IPS-15b (cell line): ENCODE results near the gene TUBGCP3.

Experiments
- H3K27me3 ChIP-seq: one replicate; pipeline ENCODE4 v1.6.1; 2013; ENCODE audit warnings: low read length; ENCODE audit not compliant: control insufficient read depth, insufficient read depth
- H3K36me3 ChIP-seq: one replicate; pipeline ENCODE4 v1.6.1; 2013; ENCODE audit warnings: low read length; ENCODE audit not compliant: control insufficient read depth, insufficient read depth
- H3K4me1 ChIP-seq: one replicate; pipeline ENCODE4 v1.6.1; 2013; ENCODE audit warnings: mild to moderate bottlenecking, low read length; ENCODE audit not compliant: control insufficient read depth, insufficient read depth
- H3K4me3 ChIP-seq: one replicate; pipeline ENCODE4 v1.5.1; 2013; ENCODE audit warnings: low read depth, low read length
- H3K9ac ChIP-seq: one replicate; pipeline ENCODE4 v1.6.1; 2013; ENCODE audit warnings: low read depth, mild to moderate bottlenecking, low read length
- H3K9me3 ChIP-seq: one replicate; pipeline ENCODE4 v1.6.1; 2013; ENCODE audit warnings: mild to moderate bottlenecking, low read length; ENCODE audit not compliant: control insufficient read depth, insufficient read depth

The TUBGCP3 gene

DNA sequence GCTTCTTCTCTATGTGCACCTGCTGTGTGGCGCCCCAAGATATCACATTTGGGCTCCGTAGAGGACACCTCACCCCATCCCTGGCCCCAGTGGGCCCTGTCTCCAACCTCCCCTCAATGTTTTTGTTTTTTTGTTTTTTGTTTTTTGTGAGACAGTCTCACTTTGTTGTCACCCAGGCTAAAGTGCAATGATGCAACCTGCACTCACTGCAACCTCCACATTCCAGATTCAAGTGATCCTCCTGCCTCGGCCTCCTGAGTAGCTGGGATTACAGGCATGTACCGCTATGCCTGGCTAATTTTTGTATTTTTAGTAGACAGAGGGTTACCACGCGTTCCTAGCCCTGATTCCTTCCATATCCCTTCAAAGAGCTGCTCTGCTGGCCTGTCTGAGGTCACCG, 26.9 kb upstream of the TUBGCP3 start:
- no peaks in the 10 kb centered on the region for H3K27me3 ChIP-seq
- H3K4me1 ChIP-seq: no peaks in the 10 kb centered on the region
- no peaks in the 10 kb centered on the region for H3K36me3 ChIP-seq
- H3K9me3 ChIP-seq: no peaks in the 10 kb centered on the region
- no peak overlapping the region for H3K9ac ChIP-seq
- H3K4me3 ChIP-seq: no peak overlapping the region

DNA sequence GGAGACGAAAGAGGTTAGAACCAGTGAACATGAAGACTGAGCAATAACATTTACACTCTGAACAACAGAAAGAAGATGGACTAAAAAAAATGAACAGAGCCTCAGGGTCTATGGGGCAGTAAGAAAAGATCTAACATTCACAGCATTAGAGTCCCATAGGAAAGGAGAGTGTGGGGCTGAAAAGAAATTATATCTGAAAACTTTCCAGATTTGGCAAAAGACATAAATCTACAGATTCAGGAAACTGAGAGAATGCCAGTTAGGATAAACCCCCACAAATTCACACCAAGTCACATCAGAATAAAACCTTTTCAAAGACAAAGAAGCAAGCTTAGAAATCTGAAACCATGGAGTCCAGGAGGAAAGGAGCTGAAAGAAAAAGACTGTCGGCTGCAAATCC, 20.3 kb upstream of the TUBGCP3 start:
- Histone ChIP-seq H3K4me3 (no peak overlapping the region), H3K4me1 (peaks cover 3% of the 10 kb centered on the region), H3K36me3 (no peaks in the 10 kb centered on the region), H3K9ac (no peak overlapping the region), H3K9me3 (no peaks in the 10 kb centered on the region), H3K27me3 (peaks cover 4% of the 10 kb centered on the region)

DNA sequence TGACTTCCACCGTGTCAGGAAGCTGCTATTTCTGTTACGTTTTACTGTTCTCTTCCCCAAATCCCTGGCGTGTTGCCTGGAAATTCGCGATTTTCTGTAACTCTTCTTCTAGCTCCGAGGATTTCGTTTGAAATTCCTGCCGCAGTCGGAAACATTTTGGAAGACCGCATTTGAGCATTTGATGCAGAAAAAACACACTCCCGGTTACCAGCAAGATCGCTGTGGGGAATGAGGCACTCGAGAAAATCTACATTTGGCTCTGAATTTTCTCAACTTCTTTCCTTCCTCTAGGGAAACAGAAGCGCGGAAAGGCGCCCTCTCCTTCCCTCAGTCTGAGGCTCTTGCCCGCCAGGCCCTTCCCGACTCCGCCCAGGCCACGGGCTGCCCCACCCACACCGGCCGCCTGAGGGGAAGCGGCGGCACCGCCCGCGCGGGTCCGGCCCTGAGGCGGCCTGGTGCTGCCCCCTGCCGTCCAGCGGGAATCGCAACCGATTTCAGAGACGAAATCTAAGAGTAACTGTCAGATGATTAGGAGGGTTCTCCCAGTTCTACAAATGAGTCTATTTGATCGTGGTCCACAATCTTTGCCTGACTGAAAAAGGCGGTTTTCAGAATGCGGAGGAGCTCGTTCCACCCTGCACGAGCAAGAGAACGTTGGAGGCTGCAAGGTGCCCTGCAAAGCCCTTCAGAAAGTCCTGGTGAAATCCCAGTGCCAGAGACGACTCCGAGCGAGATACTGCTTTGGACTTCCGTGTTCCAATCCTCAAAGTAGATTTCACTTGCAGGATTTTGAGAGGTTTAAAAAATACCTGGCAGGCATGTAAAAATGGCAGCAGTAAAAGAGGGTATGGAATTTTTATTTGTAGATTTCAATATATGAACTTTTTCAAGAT, 18.4 kb upstream of the TUBGCP3 start:
- H3K9me3 ChIP-seq: no peaks in the 10 kb centered on the region
- peaks cover 3% of the 10 kb centered on the region for H3K4me1 ChIP-seq
- H3K4me3 ChIP-seq: peak overlapping the region; percentile 53
- H3K9ac ChIP-seq: peak overlapping the region; percentile 0
- H3K36me3 ChIP-seq: no peaks in the 10 kb centered on the region
- H3K27me3 ChIP-seq: peaks cover 4% of the 10 kb centered on the region

DNA sequence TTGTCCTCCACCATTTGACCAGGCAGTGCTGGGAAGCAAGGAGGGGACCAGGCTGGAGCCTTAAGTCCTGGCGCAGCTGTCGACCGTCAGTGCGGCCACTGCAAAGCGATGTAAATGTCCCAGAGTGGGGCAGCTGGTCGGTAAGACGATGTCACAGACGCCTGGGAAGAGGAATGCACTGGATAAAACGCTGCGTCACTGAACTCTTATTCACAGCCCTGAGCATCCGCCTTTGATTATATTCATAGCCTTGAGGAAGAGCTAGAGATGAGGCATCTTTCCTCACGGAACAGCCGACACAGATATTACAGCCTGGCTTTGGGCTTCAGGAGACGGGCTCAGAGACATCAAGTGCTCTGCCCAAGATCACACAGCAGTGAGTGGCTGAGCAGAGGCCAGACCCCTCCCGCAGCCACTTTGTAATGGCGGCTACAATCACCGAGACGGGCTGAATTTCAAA, 17.6 kb upstream of the TUBGCP3 start:
- Histone ChIP-seq H3K9ac (peak overlapping the region; percentile 0), H3K4me3 (peak overlapping the region; percentile 53), H3K9me3 (no peaks in the 10 kb centered on the region), H3K4me1 (peaks cover 3% of the 10 kb centered on the region), H3K27me3 (peaks cover 4% of the 10 kb centered on the region), H3K36me3 (no peaks in the 10 kb centered on the region)

DNA sequence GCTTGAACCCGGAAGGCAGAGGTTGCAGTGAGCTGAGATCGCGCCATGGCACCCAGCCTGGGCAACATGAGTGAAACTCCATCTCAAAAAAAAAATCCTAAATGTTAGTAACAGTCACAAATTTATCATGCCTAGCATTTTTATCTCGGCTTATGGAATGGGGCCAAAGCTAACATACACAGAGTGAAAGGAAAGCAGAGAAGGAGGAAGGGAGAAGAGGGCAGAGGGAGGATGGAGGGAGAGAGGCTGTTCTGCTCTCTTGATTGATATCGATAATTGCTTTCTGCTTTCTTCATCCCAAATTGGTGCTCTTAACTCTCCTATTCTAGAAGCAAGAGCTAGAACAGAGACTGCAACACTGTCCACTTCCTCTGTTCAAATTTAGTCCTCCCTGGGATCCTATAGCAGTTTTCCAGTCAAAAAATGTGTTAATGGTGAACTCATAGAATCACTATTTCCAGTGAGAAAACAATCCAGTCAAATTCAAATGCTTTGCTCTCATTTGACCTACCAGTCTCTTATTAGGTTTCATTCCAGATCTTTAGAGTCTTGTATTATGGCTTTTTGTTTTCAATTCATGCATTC, 15.8 kb upstream of the TUBGCP3 start:
- Histone ChIP-seq H3K4me1 (peaks cover 3% of the 10 kb centered on the region), H3K27me3 (peaks cover 4% of the 10 kb centered on the region), H3K4me3 (no peak overlapping the region), H3K9me3 (no peaks in the 10 kb centered on the region), H3K9ac (no peak overlapping the region), H3K36me3 (no peaks in the 10 kb centered on the region)

DNA sequence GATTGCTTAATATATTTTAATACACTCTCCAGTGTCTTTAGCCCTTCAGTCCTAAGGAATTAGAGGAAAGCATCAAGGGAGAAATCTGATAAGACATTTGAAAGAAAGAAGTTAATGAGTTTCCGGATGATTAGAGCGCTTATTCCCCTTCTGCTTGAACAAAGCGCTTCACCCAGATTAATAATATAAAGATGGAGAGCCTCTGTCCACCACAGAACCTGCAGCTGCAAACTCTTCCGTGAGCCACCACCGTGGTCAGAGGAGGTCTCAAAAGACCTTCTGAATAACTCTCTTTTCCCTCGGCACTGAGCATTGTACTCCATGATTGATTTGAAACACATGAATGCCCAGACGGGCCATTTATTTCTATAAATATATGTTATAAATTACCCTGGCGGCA, 14.2 kb upstream of the TUBGCP3 start:
- H3K27me3 ChIP-seq: peaks cover 2% of the 10 kb centered on the region
- H3K4me3 ChIP-seq: no peak overlapping the region
- no peaks in the 10 kb centered on the region for H3K36me3 ChIP-seq
- peaks cover 3% of the 10 kb centered on the region for H3K4me1 ChIP-seq
- H3K9me3 ChIP-seq: no peaks in the 10 kb centered on the region
- H3K9ac ChIP-seq: no peak overlapping the region

DNA sequence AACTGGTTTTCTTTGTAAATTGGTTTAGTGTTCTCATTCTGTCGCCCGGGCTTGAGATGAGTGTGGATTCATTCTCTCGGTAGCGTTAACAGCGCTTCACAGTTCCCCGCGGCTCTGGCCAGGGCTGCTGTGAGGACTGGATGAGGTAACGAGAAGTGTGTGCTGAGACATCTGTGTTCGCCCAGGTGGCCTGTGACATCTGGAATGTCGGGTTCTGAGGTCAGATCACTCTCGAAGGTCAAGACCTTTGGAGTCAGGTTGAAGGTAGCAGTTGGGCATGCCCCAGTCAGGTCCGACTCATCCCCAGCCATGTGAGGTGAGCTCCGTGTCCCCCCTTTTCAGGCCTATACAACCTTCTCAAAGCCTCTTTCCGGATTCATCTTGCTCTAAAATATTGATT, 13.4 kb upstream of the TUBGCP3 start:
- H3K9me3 ChIP-seq: no peaks in the 10 kb centered on the region
- no peaks in the 10 kb centered on the region for H3K36me3 ChIP-seq
- peaks cover 3% of the 10 kb centered on the region for H3K4me1 ChIP-seq
- peak overlapping the region; percentile 18 for H3K9ac ChIP-seq
- no peak overlapping the region for H3K4me3 ChIP-seq
- H3K27me3 ChIP-seq: no peaks in the 10 kb centered on the region

DNA sequence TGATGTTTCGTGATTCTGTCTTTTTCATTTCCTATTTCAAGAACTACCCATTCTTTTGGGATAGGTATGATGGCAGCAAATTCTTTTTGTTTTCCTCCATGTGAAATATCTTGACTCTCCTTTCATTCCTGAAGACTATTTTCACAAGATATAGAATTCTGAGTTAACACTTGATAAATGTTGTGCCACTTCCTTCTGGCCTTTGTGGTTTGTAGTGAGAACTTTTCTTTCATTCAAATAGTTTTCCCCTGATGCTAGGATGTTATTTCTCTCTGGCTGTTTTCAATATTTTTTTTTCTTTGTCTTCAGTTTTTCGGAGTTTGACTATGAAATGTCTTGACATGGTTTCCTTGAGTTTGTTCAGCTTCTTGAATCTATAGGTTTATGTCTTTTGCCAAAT, 8.3 kb upstream of the TUBGCP3 start:
- Histone ChIP-seq H3K9me3 (no peaks in the 10 kb centered on the region), H3K36me3 (no peaks in the 10 kb centered on the region), H3K27me3 (no peaks in the 10 kb centered on the region), H3K4me1 (no peaks in the 10 kb centered on the region), H3K9ac (no peak overlapping the region), H3K4me3 (no peak overlapping the region)

DNA sequence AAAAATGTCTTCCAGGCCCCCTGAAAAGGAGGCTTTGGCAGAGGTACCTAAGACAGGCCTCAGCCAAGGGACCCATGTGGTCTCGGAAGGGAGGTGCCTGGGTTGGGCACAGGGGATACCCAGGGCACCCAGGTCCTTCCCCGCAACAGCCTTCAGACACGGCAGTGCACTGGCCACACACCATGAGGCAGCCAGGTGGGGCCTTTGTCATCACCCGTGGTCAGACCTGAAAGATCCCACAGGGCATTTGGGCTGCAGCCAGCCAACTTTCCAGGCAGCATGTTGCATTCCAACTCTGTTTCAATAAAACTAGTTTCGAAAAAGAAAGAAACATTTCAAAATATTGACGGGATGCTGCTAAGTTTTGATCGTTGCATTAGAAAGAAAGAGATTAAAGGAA, 4.7 kb upstream of the TUBGCP3 start:
- Histone ChIP-seq H3K4me3 (no peak overlapping the region), H3K4me1 (peaks cover 4% of the 10 kb centered on the region), H3K9me3 (no peaks in the 10 kb centered on the region), H3K9ac (no peak overlapping the region), H3K36me3 (peaks cover 2% of the 10 kb centered on the region), H3K27me3 (no peaks in the 10 kb centered on the region)

DNA sequence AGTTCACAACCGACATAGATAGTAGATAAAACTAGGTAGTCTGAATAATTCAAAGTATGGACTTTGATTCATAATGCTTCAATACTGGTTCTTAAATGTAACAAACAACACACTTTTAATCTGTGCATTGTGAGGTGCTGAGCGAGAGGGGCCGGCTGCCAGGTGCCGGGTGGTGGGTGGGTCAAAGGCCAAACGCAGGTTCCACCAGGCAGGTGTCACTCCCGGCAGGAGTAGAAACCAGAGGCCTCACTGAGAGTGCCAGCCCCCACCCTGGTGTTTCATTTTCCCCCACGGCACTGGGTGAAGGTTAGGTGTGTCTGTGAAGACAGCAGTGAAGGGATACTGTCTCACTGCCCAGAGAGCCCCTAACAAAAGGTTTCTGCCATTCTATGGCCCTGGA, 4.2 kb upstream of the TUBGCP3 start:
- Histone ChIP-seq H3K9ac (no peak overlapping the region), H3K27me3 (no peaks in the 10 kb centered on the region)

DNA sequence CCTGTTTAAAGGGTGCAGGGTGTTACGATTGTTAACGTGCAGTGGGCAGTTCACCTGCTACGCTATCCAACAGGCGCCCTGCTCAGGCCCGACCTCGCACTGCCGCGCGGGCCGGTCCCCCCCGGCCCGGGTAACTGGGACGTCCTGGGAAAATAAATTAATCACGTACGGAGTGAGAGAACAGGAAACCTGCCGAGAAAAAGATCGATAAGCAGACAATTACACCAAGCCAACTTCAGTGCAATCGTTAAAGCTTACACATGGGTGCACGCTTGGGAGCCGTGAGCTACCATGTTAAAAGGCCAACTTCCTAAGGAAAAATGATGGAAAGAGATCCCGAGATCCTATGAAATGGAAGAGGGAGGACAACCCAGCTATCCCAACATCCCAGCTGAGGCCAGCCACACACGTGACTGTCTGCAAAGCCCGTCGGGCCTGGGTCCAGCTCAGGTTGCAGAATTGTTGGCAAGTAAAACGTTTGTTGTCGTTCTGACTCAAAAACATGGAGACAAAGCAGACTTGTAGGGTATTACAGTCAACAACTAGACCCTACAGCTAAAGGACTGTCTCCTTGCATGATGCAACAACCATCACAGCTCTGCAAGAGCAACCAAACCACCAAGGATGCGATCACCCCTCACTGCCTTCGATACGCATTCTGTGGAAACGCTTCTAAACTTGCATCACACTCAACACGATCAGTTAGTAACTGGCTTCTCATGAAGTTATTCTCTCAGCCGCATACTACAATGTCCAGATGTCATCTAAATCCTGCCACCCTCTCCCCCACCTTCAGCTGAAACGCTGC, 741 bp upstream of the TUBGCP3 start:
- Histone ChIP-seq H3K36me3 (peaks cover 3% of the 10 kb centered on the region), H3K9ac (peak overlapping the region; percentile 96), H3K4me1 (peaks cover 4% of the 10 kb centered on the region), H3K27me3 (no peaks in the 10 kb centered on the region), H3K4me3 (peak overlapping the region; percentile 88), H3K9me3 (no peaks in the 10 kb centered on the region)

More for the DNA sequence above, 4.2 kb upstream of the TUBGCP3 start:
- Histone ChIP-seq H3K4me1 (peaks cover 4% of the 10 kb centered on the region), H3K4me3 (no peak overlapping the region), H3K36me3 (peaks cover 3% of the 10 kb centered on the region), H3K9me3 (no peaks in the 10 kb centered on the region)
